Liver (tissue), 9 donors: ENCODE data around the gene TMEM167A. TPM values are rescaled to one million over a fixed set of nuclear protein-coding genes. Genes with fewer than 3 reads are reported as not detected.

Experiments used
- DNase-seq: peaks from one replicate; pipeline ENCODE4 v3.0.0-alpha.2; 2017; ENCODE audit warnings: low spot score
- H3K27ac ChIP-seq, 2 donors: one replicate each; pipeline ENCODE4 v1.7.0; 2013; ENCODE audit warnings: inconsistent platforms in 2 of 2, low read length in 2 of 2, control low read depth in 1 of 2, low read depth in 1 of 2, mild to moderate bottlenecking in 1 of 2
- H3K27me3 ChIP-seq, 4 donors: one replicate each; pipeline versions ENCODE4 v1.6.1 to v1.7.0; 2013; ENCODE audit warnings: low read length in 3 of 4, inconsistent platforms in 1 of 4, mild to moderate bottlenecking in 1 of 4, moderate library complexity in 1 of 4; ENCODE audit not compliant: control insufficient read depth in 4 of 4, insufficient read depth in 4 of 4
- H3K36me3 ChIP-seq, 4 donors: one replicate each; pipeline versions ENCODE4 v1.6.1 to v1.7.0; 2013; ENCODE audit warnings: low read length in 3 of 4, mild to moderate bottlenecking in 3 of 4, low read depth in 1 of 4, moderate library complexity in 1 of 4; ENCODE audit not compliant: control insufficient read depth in 4 of 4, insufficient read depth in 3 of 4
- H3K4me1 ChIP-seq, 4 donors: one replicate each; pipeline versions ENCODE4 v1.6.1 to v1.7.0; 2013; ENCODE audit warnings: low read length in 3 of 4, mild to moderate bottlenecking in 3 of 4, moderate library complexity in 1 of 4; ENCODE audit not compliant: control insufficient read depth in 4 of 4, insufficient read depth in 4 of 4
- H3K4me3 ChIP-seq, 3 donors: one replicate each; pipeline versions ENCODE4 v1.6.1 to v1.7.0; 2013; ENCODE audit warnings: low read length in 3 of 3, control low read depth in 1 of 3, low read depth in 1 of 3, mild to moderate bottlenecking in 1 of 3
- H3K9ac ChIP-seq, 2 donors: one replicate each; pipeline ENCODE4 v1.7.0; 2013; ENCODE audit warnings: low read length in 2 of 2, mild to moderate bottlenecking in 2 of 2, moderate library complexity in 2 of 2, control low read depth in 1 of 2, low read depth in 1 of 2
- H3K9me3 ChIP-seq, 4 donors: one replicate each; pipeline versions ENCODE4 v1.6.1 to v1.7.0; 2013; ENCODE audit warnings: low read length in 3 of 4; ENCODE audit not compliant: control insufficient read depth in 4 of 4
- ATF3 ChIP-seq: IDR thresholded peaks from 2 replicates; pipeline ENCODE4 v1.6.1; 2016; ENCODE audit warnings: antibody characterized with exemption
- CTCF ChIP-seq: fragments of 150-350 bp; IDR thresholded peaks from 2 replicates; pipeline ENCODE4 v1.5.1; 2017; ENCODE audit warnings: improper control_type of control experiment, low read depth, low read length; ENCODE audit not compliant: missing input control
- EGR1 ChIP-seq, 2 donors: IDR thresholded peaks; 2 replicates each; pipeline ENCODE4 v1.6.1; 2016 to 2018; ENCODE audit warnings: antibody characterized with exemption in 2 of 2, low read depth in 2 of 2
- FOXA1 ChIP-seq: IDR thresholded peaks from 2 replicates; pipeline ENCODE4 v1.6.1; 2016; ENCODE audit warnings: antibody characterized with exemption
- FOXA2 ChIP-seq: IDR thresholded peaks from 2 replicates; pipeline ENCODE4 v1.6.1; 2016; ENCODE audit warnings: antibody characterized with exemption
- GABPA ChIP-seq, 2 donors: IDR thresholded peaks in 1 of 2; conservative IDR thresholded peaks in 1 of 2; 2 replicates each; pipeline ENCODE4 v1.6.1; 2016; ENCODE audit warnings: antibody characterized with exemption in 2 of 2, mild to moderate bottlenecking in 1 of 2, moderate library complexity in 1 of 2
- HNF4A ChIP-seq, 2 donors: conservative IDR thresholded peaks; 2 replicates each; pipeline ENCODE4 v1.6.1; 2016; ENCODE audit warnings: antibody characterized with exemption in 2 of 2, mild to moderate bottlenecking in 2 of 2
- HNF4G ChIP-seq: IDR thresholded peaks from 2 replicates; pipeline ENCODE4 v1.6.1; 2016; ENCODE audit warnings: antibody characterized with exemption
- JUND ChIP-seq, 2 donors: IDR thresholded peaks; 2 replicates each; pipeline ENCODE4 v1.6.1; 2016; ENCODE audit warnings: antibody characterized with exemption in 2 of 2
- MAX ChIP-seq: IDR thresholded peaks from 2 replicates; pipeline ENCODE4 v1.6.1; 2016; ENCODE audit warnings: antibody characterized with exemption
- NR2F2 ChIP-seq: IDR thresholded peaks from 2 replicates; pipeline ENCODE4 v1.6.1; 2016; ENCODE audit warnings: antibody characterized with exemption
- RAD21 ChIP-seq, 2 donors: IDR thresholded peaks; 2 replicates each; pipeline ENCODE4 v1.6.1; 2016; ENCODE audit warnings: antibody characterized with exemption in 2 of 2, mild to moderate bottlenecking in 2 of 2
- REST ChIP-seq: IDR thresholded peaks from 2 replicates; pipeline ENCODE4 v1.6.1; 2016; ENCODE audit warnings: antibody characterized with exemption, mild to moderate bottlenecking
- RXRA ChIP-seq, 2 donors: IDR thresholded peaks; 2 replicates each; pipeline ENCODE4 v1.6.1; 2017 to 2018; ENCODE audit warnings: antibody characterized with exemption in 2 of 2, mild to moderate bottlenecking in 1 of 2
- SP1 ChIP-seq: IDR thresholded peaks from 2 replicates; pipeline ENCODE4 v1.6.1; 2018; ENCODE audit warnings: antibody characterized with exemption, mild to moderate bottlenecking
- TAF1 ChIP-seq: conservative IDR thresholded peaks from 2 replicates; pipeline ENCODE4 v1.6.1; 2016; ENCODE audit warnings: antibody characterized with exemption, mild to moderate bottlenecking
- YY1 ChIP-seq: IDR thresholded peaks from 2 replicates; pipeline ENCODE4 v1.6.1; 2016; ENCODE audit warnings: antibody characterized with exemption, mild to moderate bottlenecking
- ZBTB33 ChIP-seq: IDR thresholded peaks from 2 replicates; pipeline ENCODE4 v1.6.1; 2016; ENCODE audit warnings: antibody characterized with exemption
- whole genome bisulfite sequencing: extraction: QIAGEN DNeasy Blood & Tissue Kit; methylation state at CpG from one replicate; pipeline ENCODE4 v1.1.7; 2013; 5-methylcytosine and 5-hydroxymethylcytosine counted together
- polyA plus RNA-seq, 2 donors: library from polyadenylated mRNA; stranded (reverse) in 1 of 2; unstranded in 1 of 2; fragments of 200-250 nt in 1 of 2; fragments of >200 nt in 1 of 2; fragmentation: Nextera tagmentation in 1 of 2; extraction: Ambion mirVana in 1 of 2; gene quantifications; one replicate each; pipeline versions ENCODE4 v1.2.1 to v1.2.3, GENCODE V29; 2013 to 2015
- total RNA-seq, 2 donors: library from RNA; depleted of rRNA; stranded (reverse); fragments of >200 nt; gene quantifications; one replicate each; pipeline ENCODE4 v1.2.3, GENCODE V29; 2014
- donor health status: healthy.
- donor health status: healthy.
- donor health status: healthy.
- donor health status: healthy.
- donor health status: healthy.

TMEM167A gene
- total and polyA plus RNA-seq, 4 donors = 27.0 to 55.2 (median 37.1) TPM

GRCh38 chr5:83093692-83094091, 16.5 kb upstream of the TMEM167A start:
- Histone ChIP-seq H3K4me3 (no peak overlapping the region), H3K27ac (no peak overlapping the region), H3K9me3 (peaks cover 0 to 2% (median 0%) of the 10 kb centered on the region in 4 donors), H3K27me3 (no peaks in the 10 kb centered on the region), H3K4me1 (no peaks in the 10 kb centered on the region), H3K36me3 (no peaks in the 10 kb centered on the region), H3K9ac (no peak overlapping the region)
- TF ChIP-seq YY1 = no peak
- TF ChIP-seq MAX = no peak
- no peak for TF ChIP-seq NR2F2
- no peak for TF ChIP-seq HNF4G
- no peak for TF ChIP-seq TAF1
- no peak for TF ChIP-seq REST
- no peak for TF ChIP-seq GABPA (IDR thresholded peaks at IDR 0.05 in 1 of 2, conservative IDR thresholded peaks at IDR 0.05 in 1 of 2)
- TF ChIP-seq SP1 = no peak
- WGBS = 96% methylated on average over 4 of the region's 4 CpGs
- DNase-seq = no peak

GRCh38 chr5:83092619-83093018, 15.4 kb upstream of the TMEM167A start:
- no peak for TF ChIP-seq FOXA1
- no peak for TF ChIP-seq HNF4A (conservative IDR thresholded peaks at IDR 0.05)
- TF ChIP-seq CTCF = no peak
- TF ChIP-seq FOXA2 = no peak
- TF ChIP-seq REST = no peak
- no peak for TF ChIP-seq RAD21 (IDR thresholded peaks at IDR 0.05)
- no peak for TF ChIP-seq TAF1
- TF ChIP-seq EGR1 (IDR thresholded peaks at IDR 0.05; ENCODE audit: low read depth in 2 of 2) = no peak
- TF ChIP-seq JUND (IDR thresholded peaks at IDR 0.05) = no peak
- no peak for TF ChIP-seq ATF3
- TF ChIP-seq SP1 = no peak
- no peak for TF ChIP-seq RXRA (IDR thresholded peaks at IDR 0.05)
- TF ChIP-seq GABPA (IDR thresholded peaks at IDR 0.05 in 1 of 2, conservative IDR thresholded peaks at IDR 0.05 in 1 of 2) = no peak
- TF ChIP-seq HNF4G = no peak
- no peak for TF ChIP-seq MAX
- no peak for TF ChIP-seq ZBTB33
- TF ChIP-seq YY1 = no peak
- TF ChIP-seq NR2F2 = no peak
- no peak for DNase-seq

More at GRCh38 chr5:83092619-83093018, 15.4 kb upstream of the TMEM167A start:
- no peak overlapping the region for H3K9ac ChIP-seq
- H3K27ac ChIP-seq = no peak overlapping the region
- no peaks in the 10 kb centered on the region for H3K36me3 ChIP-seq
- H3K9me3 ChIP-seq = peaks cover 0 to 2% (median 0%) of the 10 kb centered on the region in 4 donors
- 90% methylated on average over 2 of the region's 2 CpGs for WGBS
- no peak overlapping the region for H3K4me3 ChIP-seq
- no peaks in the 10 kb centered on the region for H3K27me3 ChIP-seq
- H3K4me1 ChIP-seq = no peaks in the 10 kb centered on the region
